ENCODE results near the gene BRPF1.

GRCh38 chr3:9792405-9793160 lies 61.0 kb downstream of the BRPF1 start, which contains the start of the genes ARPC4 and TADA3:
- no peak for TF ChIP-seq EZH2 (IDR thresholded peaks at IDR 0.05; ENCODE audit: low read length, missing control alignments)
- TF ChIP-seq, protein P1, sequence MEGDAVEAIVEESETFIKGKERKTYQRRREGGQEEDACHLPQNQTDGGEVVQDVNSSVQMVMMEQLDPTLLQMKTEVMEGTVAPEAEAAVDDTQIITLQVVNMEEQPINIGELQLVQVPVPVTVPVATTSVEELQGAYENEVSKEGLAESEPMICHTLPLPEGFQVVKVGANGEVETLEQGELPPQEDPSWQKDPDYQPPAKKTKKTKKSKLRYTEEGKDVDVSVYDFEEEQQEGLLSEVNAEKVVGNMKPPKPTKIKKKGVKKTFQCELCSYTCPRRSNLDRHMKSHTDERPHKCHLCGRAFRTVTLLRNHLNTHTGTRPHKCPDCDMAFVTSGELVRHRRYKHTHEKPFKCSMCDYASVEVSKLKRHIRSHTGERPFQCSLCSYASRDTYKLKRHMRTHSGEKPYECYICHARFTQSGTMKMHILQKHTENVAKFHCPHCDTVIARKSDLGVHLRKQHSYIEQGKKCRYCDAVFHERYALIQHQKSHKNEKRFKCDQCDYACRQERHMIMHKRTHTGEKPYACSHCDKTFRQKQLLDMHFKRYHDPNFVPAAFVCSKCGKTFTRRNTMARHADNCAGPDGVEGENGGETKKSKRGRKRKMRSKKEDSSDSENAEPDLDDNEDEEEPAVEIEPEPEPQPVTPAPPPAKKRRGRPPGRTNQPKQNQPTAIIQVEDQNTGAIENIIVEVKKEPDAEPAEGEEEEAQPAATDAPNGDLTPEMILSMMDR (conservative IDR thresholded peaks at IDR 0.05 in 1 of 2, IDR thresholded peaks at IDR 0.05 in 1 of 2; ENCODE audit: low read depth in 1 of 2, low read length in 2 of 2) = no peak
